Large intestine (tissue), 3 donors: Measurements from ENCODE around the gene F11R. TPM values are rescaled to one million over a fixed set of nuclear protein-coding genes. Genes with fewer than 3 reads are reported as not detected.
A peak's percentile ranks its signal among the peaks of the same experiment; 100 is the strongest.
"Not testable (repeated sequence)": the region's sequence is repeated elsewhere in the genome, so short reads cannot be mapped to it uniquely, and the experiment has no call there.

Experiments
- DNase-seq, 2 donors: peaks; one replicate each; pipeline versions ENCODE4 v3.0.0 to v3.0.0-alpha.2; 2013
- H3K27ac ChIP-seq: one replicate; pipeline ENCODE4 v1.5.1; 2013; ENCODE audit warnings: low read length
- H3K27me3 ChIP-seq: 2 replicates; pipeline ENCODE4 v1.6.1; 2013; ENCODE audit warnings: low read length; ENCODE audit not compliant: control insufficient read depth, insufficient read depth
- H3K36me3 ChIP-seq: 2 replicates; pipeline ENCODE4 v1.6.1; 2013; ENCODE audit warnings: low read length; ENCODE audit not compliant: control insufficient read depth, insufficient read depth
- H3K4me1 ChIP-seq: one replicate; pipeline ENCODE4 v1.6.1; 2013; ENCODE audit warnings: low read length; ENCODE audit not compliant: control insufficient read depth, insufficient read depth
- H3K4me3 ChIP-seq: one replicate; pipeline ENCODE4 v1.5.1; 2013; ENCODE audit warnings: low read length
- H3K9me3 ChIP-seq: one replicate; pipeline ENCODE4 v1.6.1; 2013; ENCODE audit warnings: mild to moderate bottlenecking, low read depth, low read length, moderate library complexity; ENCODE audit not compliant: control insufficient read depth
- WGBS: methylation state at CpG from one replicate; pipeline ENCODE4 v1.1.5; 2013; ENCODE audit warnings: low lambda C conversion rate; ENCODE audit not compliant: insufficient coverage; 5-methylcytosine and 5-hydroxymethylcytosine counted together
- polyA plus RNA-seq: library from polyadenylated mRNA; unstranded; fragments of 120-200 nt; gene quantifications from one replicate; pipeline ENCODE4 v1.2.1, GENCODE V29; 2013

F11R gene
- polyA plus RNA-seq, 1 donor: 132 TPM

GRCh38 chr1:161044535-161044907, 23.6 kb upstream of the F11R start:
- peak overlapping the region; percentile 78 for H3K4me3 ChIP-seq
- peaks cover 8% of the 10 kb centered on the region for H3K4me1 ChIP-seq
- H3K36me3 ChIP-seq: peaks cover 37% of the 10 kb centered on the region

GRCh38 chr1:161039546-161039945, 18.6 kb upstream of the F11R start:
- no peak for DNase-seq
- Histone ChIP-seq H3K27ac (peak overlapping the region; percentile 68), H3K9me3 (no peaks in the 10 kb centered on the region), H3K27me3 (no peaks in the 10 kb centered on the region), H3K36me3 (peaks cover 40% of the 10 kb centered on the region), H3K4me1 (peaks cover 18% of the 10 kb centered on the region), H3K4me3 (no peak overlapping the region)
- WGBS: no CpG with 5 or more reads among the region's 5 CpGs

More at GRCh38 chr1:161044535-161044907, 23.6 kb upstream of the F11R start:
- peaks cover 22% of the 10 kb centered on the region for H3K9me3 ChIP-seq
- H3K27ac ChIP-seq: peak overlapping the region; percentile 94
- H3K27me3 ChIP-seq: no peaks in the 10 kb centered on the region
- no peak for DNase-seq

- H3K27ac ChIP-seq: peak overlapping the region; percentile 68
- no peaks in the 10 kb centered on the region for H3K27me3 ChIP-seq
- peaks cover 17% of the 10 kb centered on the region for H3K4me1 ChIP-seq
- peak overlapping the region; percentile 95 for H3K4me3 ChIP-seq
- no peak for DNase-seq
- WGBS: no CpG with 5 or more reads among the region's 3 CpGs
- no peaks in the 10 kb centered on the region for H3K9me3 ChIP-seq
- peaks cover 40% of the 10 kb centered on the region for H3K36me3 ChIP-seq
Observed at GRCh38 chr1:161039154-161039545, 18.2 kb upstream of the F11R start.

- H3K4me1 ChIP-seq: peaks cover 15% of the 10 kb centered on the region
- peak within 1 kb of the TSS; percentile 95 for H3K4me3 ChIP-seq
- H3K27me3 ChIP-seq: no peaks in the 10 kb centered on the region
- WGBS: no CpG with 5 or more reads among the region's 54 CpGs
- peak within 1 kb of the TSS; percentile 68 for H3K27ac ChIP-seq
- H3K9me3 ChIP-seq: no peaks in the 10 kb centered on the region
- DNase-seq: peak; percentile 71 to 88
- H3K36me3 ChIP-seq: peaks cover 40% of the 10 kb centered on the region
Observed at GRCh38 chr1:161038523-161039153, 17.7 kb upstream of the F11R start, which contains the start of gene TSTD1. Gene TSTD1, minus strand, starts transcription at chr1:161038964. Its CDS starts 75 bp downstream, at chr1:161038889.

GRCh38 chr1:161037661-161038522, 16.9 kb upstream of the F11R start:
- DNase-seq: no peak
- WGBS: no CpG with 5 or more reads among the region's 21 CpGs
- peaks cover 15% of the 10 kb centered on the region for H3K4me1 ChIP-seq

GRCh38 chr1:161033751-161034150, 12.8 kb upstream of the F11R start:
- H3K36me3 ChIP-seq: no peaks in the 10 kb centered on the region
- H3K4me1 ChIP-seq: peaks cover 9% of the 10 kb centered on the region
- H3K27me3 ChIP-seq: no peaks in the 10 kb centered on the region
- DNase-seq: no peak
- H3K27ac ChIP-seq: no peak overlapping the region
- peaks cover 5% of the 10 kb centered on the region for H3K9me3 ChIP-seq
- WGBS: 90% methylated on average over 2 of the region's 3 CpGs
- H3K4me3 ChIP-seq: no peak overlapping the region

More at GRCh38 chr1:161037661-161038522, 16.9 kb upstream of the F11R start:
- H3K4me3 ChIP-seq: peak overlapping the region; percentile 95
- H3K27me3 ChIP-seq: no peaks in the 10 kb centered on the region
- H3K9me3 ChIP-seq: no peaks in the 10 kb centered on the region
- peaks cover 37% of the 10 kb centered on the region for H3K36me3 ChIP-seq
- H3K27ac ChIP-seq: peak overlapping the region; percentile 68

- Histone ChIP-seq H3K9me3 (peaks cover 5% of the 10 kb centered on the region), H3K27me3 (no peaks in the 10 kb centered on the region), H3K36me3 (no peaks in the 10 kb centered on the region), H3K27ac (no peak overlapping the region), H3K4me1 (peaks cover 5% of the 10 kb centered on the region), H3K4me3 (no peak overlapping the region)
- WGBS: no CpG with 5 or more reads among the region's 1 CpG
- DNase-seq: no peak
Observed at GRCh38 chr1:161032409-161032808, 11.5 kb upstream of the F11R start.

- Histone ChIP-seq H3K36me3 (no peaks in the 10 kb centered on the region), H3K9me3 (peaks cover 5% of the 10 kb centered on the region), H3K4me3 (no peak overlapping the region), H3K4me1 (no peaks in the 10 kb centered on the region), H3K27me3 (no peaks in the 10 kb centered on the region), H3K27ac (no peak overlapping the region)
- DNase-seq: no peak
- WGBS: 88% methylated on average over 2 of the region's 2 CpGs
Observed at GRCh38 chr1:161031874-161032273, 10.9 kb upstream of the F11R start.

- not testable (repeated sequence) for H3K4me3 ChIP-seq, H3K36me3 ChIP-seq, DNase-seq, H3K27ac ChIP-seq, H3K4me1 ChIP-seq, H3K9me3 ChIP-seq, H3K27me3 ChIP-seq
- no CpG with 5 or more reads among the region's 32 CpGs for WGBS
Observed at GRCh38 chr1:161029466-161029865, 8.5 kb upstream of the F11R start.

- H3K4me3 ChIP-seq, H3K9me3 ChIP-seq, H3K4me1 ChIP-seq, H3K27me3 ChIP-seq, H3K27ac ChIP-seq, DNase-seq, H3K36me3 ChIP-seq: not testable (repeated sequence)
- WGBS: no CpG with 5 or more reads among the region's 1 CpG
Observed at GRCh38 chr1:161026954-161027353, 6.0 kb upstream of the F11R start.
